HepG2 (cell line): Measurements from ENCODE around the gene NDFIP2. TPM values are rescaled to one million over a fixed set of nuclear protein-coding genes. Genes with fewer than 3 reads are reported as not detected.

Source experiments
- CREM ChIP-seq, 2 experiments: sonication (generic) in 1 of 2; formaldehyde crosslinking in 1 of 2; IDR thresholded peaks; 2 replicates each; pipeline versions ENCODE4 v1.4.0 to v1.6.1; 2016 to 2020; ENCODE audit warnings: antibody characterized with exemption in 1 of 2, mild to moderate bottlenecking in 1 of 2, missing genetic modification reagents in 1 of 2
- DMAP1 ChIP-seq: IDR thresholded peaks from 2 replicates; pipeline ENCODE4 v1.6.1; 2016
- FOXP1 ChIP-seq, 2 experiments: fragments of 450-650 bp in 1 of 2; IDR thresholded peaks; 2 replicates each; pipeline ENCODE4 v1.6.1; 2017 to 2018; ENCODE audit warnings: antibody characterized with exemption in 1 of 2
- IKZF5 ChIP-seq: IDR thresholded peaks from 2 replicates; pipeline ENCODE4 v1.6.1; 2018; ENCODE audit warnings: missing genetic modification reagents, mild to moderate bottlenecking, missing compliant biosample characterization
- KDM4B ChIP-seq: sonication (generic); formaldehyde crosslinking; IDR thresholded peaks from 2 replicates; pipeline ENCODE4 v1.4.0; 2020; ENCODE audit warnings: missing genetic modification reagents
- MAFF ChIP-seq: IDR thresholded peaks from 2 replicates; pipeline ENCODE4 v1.6.1; 2011; ENCODE audit warnings: low read depth, low read length, improper control_type of control experiment
- NR1H2 ChIP-seq: sonication (generic); formaldehyde crosslinking; IDR thresholded peaks from 2 replicates; pipeline ENCODE4 v1.8.1; 2022; ENCODE audit warnings: low read depth, missing genetic modification reagents, borderline replicate concordance
- SIX4 ChIP-seq: sonication (generic); formaldehyde crosslinking; IDR thresholded peaks from 2 replicates; pipeline ENCODE4 v1.4.0; 2020; ENCODE audit warnings: missing genetic modification reagents
- SNRNP70 ChIP-seq: fragments of 200-400 bp; formaldehyde crosslinking; IDR thresholded peaks from 2 replicates; pipeline ENCODE4 v1.6.1; 2017; ENCODE audit warnings: mild to moderate bottlenecking, low read depth, low read length, moderate library complexity
- THAP9 ChIP-seq: sonication (generic); formaldehyde crosslinking; IDR thresholded peaks from 2 replicates; pipeline ENCODE4; 2020; ENCODE audit warnings: missing genetic modification reagents, mild to moderate bottlenecking, borderline replicate concordance
- TOPORS ChIP-seq: sonication (generic); formaldehyde crosslinking; IDR thresholded peaks from 2 replicates; pipeline ENCODE4 v1.8.0; 2023; ENCODE audit warnings: mild to moderate bottlenecking, missing genetic modification reagents
- ZBTB39 ChIP-seq: sonication (generic); formaldehyde crosslinking; IDR thresholded peaks from 2 replicates; pipeline ENCODE4 v1.5.0; 2020; ENCODE audit warnings: missing genetic modification reagents
- ZBTB4 ChIP-seq: sonication (generic); formaldehyde crosslinking; IDR thresholded peaks from 2 replicates; pipeline ENCODE4 v1.4.0; 2020; ENCODE audit warnings: missing genetic modification reagents, mild to moderate bottlenecking, borderline replicate concordance
- ZC3H13 ChIP-seq: sonication (generic); formaldehyde crosslinking; IDR thresholded peaks from 2 replicates; pipeline ENCODE4 v1.8.1; 2023; ENCODE audit warnings: mild to moderate bottlenecking, missing genetic modification reagents, moderate library complexity
- ZNF543 ChIP-seq: sonication (generic); formaldehyde crosslinking; IDR thresholded peaks from 2 replicates; pipeline ENCODE4 v1.4.0; 2020; ENCODE audit warnings: mild to moderate bottlenecking, missing genetic modification reagents
- ZNF562 ChIP-seq: sonication (generic); formaldehyde crosslinking; IDR thresholded peaks from 2 replicates; pipeline ENCODE4 v1.8.0; 2022; ENCODE audit warnings: missing genetic modification reagents, borderline replicate concordance
- ZNF629 ChIP-seq: sonication (generic); formaldehyde crosslinking; conservative IDR thresholded peaks from 2 replicates; pipeline ENCODE4 v1.5.0; 2020; ENCODE audit warnings: missing genetic modification reagents
- polyA plus RNA-seq, 8 experiments: library from polyadenylated mRNA; depleted of rRNA in 3 of 8; stranded (reverse) in 7 of 8; unstranded in 1 of 8; fragments of >200 nt; fragmentation: Illumina TruSeq in 4 of 8; extraction: Trizol in 4 of 8; gene quantifications; 2 replicates each; pipeline versions ENCODE4 v1.2.1 to v1.2.3, GENCODE V29; 2011 to 2016; ENCODE audit warnings: low read depth in 4 of 8, missing spikeins in 1 of 8, mixed read lengths in 1 of 8; ENCODE audit not compliant: insufficient read depth in 1 of 8
- total RNA-seq, 5 experiments: library from RNA; depleted of rRNA; stranded (reverse); fragments of >200 nt; fragmentation: Illumina TruSeq; extraction: Trizol; gene quantifications; 2 replicates each; pipeline ENCODE4 v1.2.3, GENCODE V29; 2016; ENCODE audit warnings: low read depth in 1 of 5
- TF ChIP-seq, protein P1 (sequence below): IDR thresholded peaks from 2 replicates; pipeline ENCODE4 v1.6.1; 2012; ENCODE audit warnings: low read depth, low read length, improper control_type of control experiment

NDFIP2 gene
- total and polyA plus RNA-seq, 2 of the 13 experiments (the other 11 are each of a cell fraction or from before 2014, with no cell fraction given) = 23.2 to 32.0 TPM

DNA sequence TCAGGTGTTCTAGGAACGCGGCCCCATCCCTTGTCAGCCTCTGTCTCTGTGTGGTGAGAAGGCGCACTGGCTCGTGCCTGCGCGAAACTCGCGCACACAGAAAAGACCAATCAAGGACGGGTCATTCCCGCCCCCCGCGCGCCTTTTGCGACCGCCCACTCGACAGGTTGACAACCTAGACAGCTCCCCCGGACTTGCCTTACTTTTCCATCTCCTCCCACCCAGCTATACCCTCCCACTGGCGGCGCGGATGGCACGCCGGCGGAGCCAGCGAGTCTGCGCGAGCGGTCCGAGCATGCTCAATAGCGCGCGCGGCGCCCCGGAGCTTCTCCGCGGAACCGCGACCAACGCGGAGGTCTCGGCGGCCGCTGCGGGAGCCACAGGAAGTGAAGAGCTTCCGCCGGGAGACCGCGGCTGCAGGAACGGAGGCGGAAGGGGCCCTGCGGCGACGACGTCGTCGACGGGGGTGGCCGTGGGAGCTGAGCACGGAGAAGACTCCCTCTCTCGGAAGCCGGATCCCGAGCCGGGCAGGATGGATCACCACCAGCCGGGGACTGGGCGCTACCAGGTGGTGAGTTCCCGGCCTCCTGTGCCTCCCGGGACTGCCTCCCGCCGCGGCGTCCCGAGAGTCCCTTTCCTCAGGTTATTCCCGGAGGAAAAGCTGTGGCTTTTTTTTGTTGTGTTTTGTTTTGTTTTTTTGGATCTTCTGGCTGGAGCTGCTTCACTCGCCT lies at the start of gene NDFIP2 (continued):
- TF ChIP-seq ZBTB39 (CRISPR knock-in tag) (no peak), ZNF543 (peak; percentile 84), CREM (IDR thresholded peaks at IDR 0.05) (peak; percentile 12; the same call in 1 of the 2 replicates), CREM (CRISPR knock-in tag; IDR thresholded peaks at IDR 0.05) (no peak), ZBTB4 (CRISPR knock-in tag) (no peak), SNRNP70 (no peak), DMAP1 (CRISPR knock-in tag) (0 out of 2 replicates have a peak, but pooled peaks have one; percentile 59), THAP9 (peak; percentile 64; the same call in 1 of the 2 replicates), IKZF5 (peak; percentile 43; the same call in 1 of the 2 replicates), ZNF629 (CRISPR knock-in tag) (no peak), SIX4 (CRISPR knock-in tag) (no peak), ZC3H13 (peak; percentile 67; the same call in 1 of the 2 replicates), MAFF (no peak), KDM4B (CRISPR knock-in tag) (no peak), TOPORS (no peak), ZNF562 (CRISPR knock-in tag) (no peak), FOXP1 (IDR thresholded peaks at IDR 0.05) (no peak), FOXP1 (CRISPR knock-in tag; IDR thresholded peaks at IDR 0.05) (no peak), NR1H2 (CRISPR knock-in tag) (no peak)
- TF ChIP-seq, protein P1, sequence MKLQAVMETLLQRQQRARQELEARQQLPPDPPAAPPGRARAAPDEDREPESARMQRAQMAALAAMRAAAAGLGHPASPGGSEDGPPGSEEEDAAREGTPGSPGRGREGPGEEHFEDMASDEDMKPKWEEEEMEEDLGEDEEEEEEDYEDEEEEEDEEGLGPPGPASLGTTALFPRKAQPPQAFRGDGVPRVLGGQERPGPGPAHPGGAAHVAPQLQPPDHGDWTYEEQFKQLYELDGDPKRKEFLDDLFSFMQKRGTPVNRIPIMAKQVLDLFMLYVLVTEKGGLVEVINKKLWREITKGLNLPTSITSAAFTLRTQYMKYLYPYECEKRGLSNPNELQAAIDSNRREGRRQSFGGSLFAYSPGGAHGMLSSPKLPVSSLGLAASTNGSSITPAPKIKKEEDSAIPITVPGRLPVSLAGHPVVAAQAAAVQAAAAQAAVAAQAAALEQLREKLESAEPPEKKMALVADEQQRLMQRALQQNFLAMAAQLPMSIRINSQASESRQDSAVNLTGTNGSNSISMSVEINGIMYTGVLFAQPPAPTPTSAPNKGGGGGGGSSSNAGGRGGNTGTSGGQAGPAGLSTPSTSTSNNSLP = no peak
